H1 (cell line): ENCODE results near the gene CCDC138.

Source experiments
- EP300 ChIP-seq, 2 experiments: IDR thresholded peaks; 1 replicate in 1 of 2; 2 replicates in 1 of 2; pipeline ENCODE4 v1.6.1; 2011 to 2012; ENCODE audit warnings: low read depth in 2 of 2, low read length in 2 of 2, mild to moderate bottlenecking in 2 of 2, borderline replicate concordance in 1 of 2, inconsistent platforms in 1 of 2, moderate library complexity in 1 of 2
- EZH2 ChIP-seq: fragments of 200-600 bp; sonication (generic); IDR thresholded peaks from 2 replicates; pipeline ENCODE4 v1.7.1; 2012; ENCODE audit warnings: low read depth, mild to moderate bottlenecking, moderate library complexity, low read length, inconsistent platforms; ENCODE audit not compliant: severe bottlenecking
- POLR2A ChIP-seq, 2 experiments: IDR thresholded peaks; 1 replicate in 1 of 2; 2 replicates in 1 of 2; pipeline ENCODE4 v1.6.1; 2011; ENCODE audit warnings: low read depth in 2 of 2, low read length in 2 of 2, mild to moderate bottlenecking in 2 of 2; ENCODE audit errors: control extremely low read depth in 1 of 2
- TAF1 ChIP-seq: IDR thresholded peaks from 2 replicates; pipeline ENCODE4 v1.6.1; 2011; ENCODE audit warnings: mild to moderate bottlenecking, low read depth, low read length
- TEAD4 ChIP-seq: IDR thresholded peaks from 2 replicates; pipeline ENCODE4 v1.6.1; 2012; ENCODE audit warnings: low read depth, low read length, inconsistent platforms, mixed read lengths
- ZNF274 ChIP-seq: IDR thresholded peaks from 2 replicates; pipeline ENCODE4 v1.7.0; 2012; ENCODE audit warnings: low read length, borderline replicate concordance; ENCODE audit errors: extremely low read depth
- TF ChIP-seq, protein P1 (sequence below), 3 experiments: IDR thresholded peaks; 1 replicate in 2 of 3; 2 replicates in 1 of 3; pipeline versions ENCODE4 v1.5.1 to v1.6.1; 2011; ENCODE audit warnings: low read length in 3 of 3, mild to moderate bottlenecking in 3 of 3, inconsistent platforms in 2 of 3, low read depth in 1 of 3, moderate library complexity in 1 of 3; ENCODE audit not compliant: insufficient read depth in 1 of 3; ENCODE audit errors: control extremely low read depth in 1 of 3
- TF ChIP-seq, protein P2 (sequence below): IDR thresholded peaks from 2 replicates; pipeline ENCODE4 v1.6.1; 2012; ENCODE audit warnings: inconsistent platforms

DNA sequence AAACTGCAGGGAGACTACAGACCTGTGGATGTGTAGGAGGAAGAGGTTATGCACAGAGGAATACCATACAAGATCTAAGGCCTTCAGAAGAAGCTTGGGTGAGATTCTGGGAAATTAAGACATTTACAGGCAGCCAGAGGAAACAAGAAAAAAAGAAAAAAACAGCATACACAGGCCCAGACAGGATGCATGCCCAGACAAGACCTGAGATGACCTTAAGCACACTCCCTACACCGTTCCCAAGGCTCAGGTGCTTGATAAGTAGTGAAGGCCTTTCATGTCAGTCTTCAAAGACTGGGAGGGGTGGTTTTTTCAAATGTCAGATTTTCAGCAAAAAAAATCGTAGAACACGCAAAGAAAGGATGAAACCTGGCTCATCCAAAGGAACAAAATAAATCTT is 83.0 kb downstream of the CCDC138 start:
- TF ChIP-seq POLR2A (IDR thresholded peaks at IDR 0.05; ENCODE audit: control extremely low read depth in 1 of 2, low read depth in 2 of 2, low read length in 2 of 2) (no peak), TAF1 (no peak), EP300 (IDR thresholded peaks at IDR 0.05; ENCODE audit: borderline replicate concordance in 1 of 2, low read depth in 2 of 2, low read length in 2 of 2) (no peak), TEAD4 (no peak), ZNF274 (no peak), EZH2 (no peak)
- TF ChIP-seq, protein P1, sequence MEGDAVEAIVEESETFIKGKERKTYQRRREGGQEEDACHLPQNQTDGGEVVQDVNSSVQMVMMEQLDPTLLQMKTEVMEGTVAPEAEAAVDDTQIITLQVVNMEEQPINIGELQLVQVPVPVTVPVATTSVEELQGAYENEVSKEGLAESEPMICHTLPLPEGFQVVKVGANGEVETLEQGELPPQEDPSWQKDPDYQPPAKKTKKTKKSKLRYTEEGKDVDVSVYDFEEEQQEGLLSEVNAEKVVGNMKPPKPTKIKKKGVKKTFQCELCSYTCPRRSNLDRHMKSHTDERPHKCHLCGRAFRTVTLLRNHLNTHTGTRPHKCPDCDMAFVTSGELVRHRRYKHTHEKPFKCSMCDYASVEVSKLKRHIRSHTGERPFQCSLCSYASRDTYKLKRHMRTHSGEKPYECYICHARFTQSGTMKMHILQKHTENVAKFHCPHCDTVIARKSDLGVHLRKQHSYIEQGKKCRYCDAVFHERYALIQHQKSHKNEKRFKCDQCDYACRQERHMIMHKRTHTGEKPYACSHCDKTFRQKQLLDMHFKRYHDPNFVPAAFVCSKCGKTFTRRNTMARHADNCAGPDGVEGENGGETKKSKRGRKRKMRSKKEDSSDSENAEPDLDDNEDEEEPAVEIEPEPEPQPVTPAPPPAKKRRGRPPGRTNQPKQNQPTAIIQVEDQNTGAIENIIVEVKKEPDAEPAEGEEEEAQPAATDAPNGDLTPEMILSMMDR (IDR thresholded peaks at IDR 0.05; ENCODE audit: control extremely low read depth in 1 of 3, insufficient read depth in 1 of 3, low read depth in 1 of 3, low read length in 3 of 3) = no peak
- TF ChIP-seq, protein P2, sequence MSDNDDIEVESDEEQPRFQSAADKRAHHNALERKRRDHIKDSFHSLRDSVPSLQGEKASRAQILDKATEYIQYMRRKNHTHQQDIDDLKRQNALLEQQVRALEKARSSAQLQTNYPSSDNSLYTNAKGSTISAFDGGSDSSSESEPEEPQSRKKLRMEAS = no peak
